DOHH2 (cell line): ENCODE results near the gene LRMDA.

Source experiments
- H3F3A ChIP-seq: fragments of 200-600 bp; sonication (generic), shearing (Covaris generic); 2 replicates; pipeline ENCODE4 v1.6.0; 2016; ENCODE audit warnings: antibody characterized with exemption, mild to moderate bottlenecking; ENCODE audit not compliant: control insufficient read depth, insufficient read depth
- H3K27ac ChIP-seq: fragments of 200-600 bp; sonication (generic); 2 replicates; pipeline ENCODE4 v1.5.1; 2014; ENCODE audit warnings: low read depth, mild to moderate bottlenecking, low read length, moderate library complexity
- H3K27me3 ChIP-seq: fragments of 200-600 bp; sonication (generic); 2 replicates; pipeline ENCODE4 v1.6.1; 2014; ENCODE audit warnings: mild to moderate bottlenecking, low read length, mixed read lengths; ENCODE audit not compliant: control insufficient read depth
- H3K36me3 ChIP-seq: fragments of 200-600 bp; sonication (generic); 2 replicates; pipeline ENCODE4 v1.6.1; 2014; ENCODE audit warnings: mild to moderate bottlenecking, low read length, moderate library complexity, mixed read lengths; ENCODE audit not compliant: control insufficient read depth
- H3K4me1 ChIP-seq: fragments of 200-600 bp; sonication (generic); 2 replicates; pipeline ENCODE4 v1.6.1; 2014; ENCODE audit warnings: mild to moderate bottlenecking, low read length, mixed read lengths; ENCODE audit not compliant: control insufficient read depth
- H3K4me2 ChIP-seq: fragments of 200-600 bp; sonication (generic); 2 replicates; pipeline ENCODE4 v1.6.0; 2014; ENCODE audit warnings: mild to moderate bottlenecking, low read length, moderate library complexity
- H3K4me3 ChIP-seq: fragments of 200-600 bp; sonication (generic); 2 replicates; pipeline ENCODE4 v1.5.1; 2014; ENCODE audit warnings: mild to moderate bottlenecking, low read length, mixed read lengths
- H3K79me2 ChIP-seq: fragments of 200-600 bp; sonication (generic); 2 replicates; pipeline ENCODE4 v1.6.1; 2014; ENCODE audit warnings: mild to moderate bottlenecking, low read length, mixed read lengths; ENCODE audit not compliant: control insufficient read depth
- H3K9me2 ChIP-seq: fragments of 200-600 bp; sonication (generic); replicated peaks from 2 replicates; pipeline ENCODE4 v1.6.1; 2014; ENCODE audit warnings: mild to moderate bottlenecking, low read length, mixed read lengths; ENCODE audit not compliant: control insufficient read depth
- H3K9me3 ChIP-seq: fragments of 200-600 bp; sonication (generic); 2 replicates; pipeline ENCODE4 v1.6.1; 2014; ENCODE audit warnings: antibody characterized with exemption, low read length, mixed read lengths; ENCODE audit not compliant: control insufficient read depth, insufficient read depth
- H4K20me1 ChIP-seq: fragments of 200-600 bp; sonication (generic); 2 replicates; pipeline ENCODE4 v1.6.0; 2014; ENCODE audit warnings: low read depth, mild to moderate bottlenecking, antibody characterized with exemption, low read length, moderate library complexity; ENCODE audit not compliant: control insufficient read depth, insufficient read depth
- CTCF ChIP-seq: fragments of 200-600 bp; sonication (generic); IDR thresholded peaks from one replicate; pipeline ENCODE4 v1.5.1; 2014; ENCODE audit warnings: antibody characterized with exemption, mild to moderate bottlenecking, low read depth, low read length; ENCODE audit not compliant: poor library complexity, severe bottlenecking
- EZH2phosphoT487 ChIP-seq: fragments of 200-600 bp; sonication (generic); IDR thresholded peaks from 2 replicates; pipeline ENCODE4 v1.6.1; 2017; ENCODE audit warnings: borderline replicate concordance, mild to moderate bottlenecking, antibody characterized with exemption, low read length, moderate library complexity, mixed read lengths

Gene LRMDA

GRCh38 chr10:76405922-76406321, 974.5 kb downstream of the LRMDA start:
- H3K4me3 ChIP-seq: no peak overlapping the region
- no peaks in the 10 kb centered on the region for H3F3A ChIP-seq
- H3K79me2 ChIP-seq: no peaks in the 10 kb centered on the region
- H4K20me1 ChIP-seq: no peaks in the 10 kb centered on the region
- no peaks in the 10 kb centered on the region for H3K27me3 ChIP-seq
- H3K9me2 ChIP-seq: no peaks in the 10 kb centered on the region
- no peak overlapping the region for H3K27ac ChIP-seq
- H3K4me1 ChIP-seq: no peaks in the 10 kb centered on the region
- no peak for TF ChIP-seq CTCF
- no peak for TF ChIP-seq EZH2phosphoT487
- no peak overlapping the region for H3K4me2 ChIP-seq
- H3K36me3 ChIP-seq: no peaks in the 10 kb centered on the region
- H3K9me3 ChIP-seq: no peaks in the 10 kb centered on the region

- H3K36me3 ChIP-seq: no peaks in the 10 kb centered on the region
- TF ChIP-seq CTCF (no peak), EZH2phosphoT487 (no peak)
- no peak overlapping the region for H3K4me2 ChIP-seq
Measured at GRCh38 chr10:76408646-76409045, 977.2 kb downstream of the LRMDA start.

GRCh38 chr10:76411729-76412435, 980.5 kb downstream of the LRMDA start:
- no peaks in the 10 kb centered on the region for H3K79me2 ChIP-seq
- H4K20me1 ChIP-seq: no peaks in the 10 kb centered on the region
- no peaks in the 10 kb centered on the region for H3K27me3 ChIP-seq
- no peaks in the 10 kb centered on the region; the same call in 1 of the 2 replicates for H3K9me3 ChIP-seq
- H3K4me1 ChIP-seq: no peaks in the 10 kb centered on the region
- no peaks in the 10 kb centered on the region for H3F3A ChIP-seq
- H3K9me2 ChIP-seq: no peaks in the 10 kb centered on the region
- H3K4me2 ChIP-seq: no peak overlapping the region
- TF ChIP-seq EZH2phosphoT487 (no peak), CTCF (no peak)
- no peak overlapping the region for H3K4me3 ChIP-seq
- H3K36me3 ChIP-seq: no peaks in the 10 kb centered on the region
- H3K27ac ChIP-seq: no peak overlapping the region

More at GRCh38 chr10:76408646-76409045, 977.2 kb downstream of the LRMDA start:
- Histone ChIP-seq H4K20me1 (no peaks in the 10 kb centered on the region), H3K27me3 (no peaks in the 10 kb centered on the region), H3K4me3 (no peak overlapping the region), H3K4me1 (no peaks in the 10 kb centered on the region), H3F3A (no peaks in the 10 kb centered on the region), H3K9me2 (no peaks in the 10 kb centered on the region), H3K9me3 (no peaks in the 10 kb centered on the region; the same call in 1 of the 2 replicates), H3K79me2 (no peaks in the 10 kb centered on the region), H3K27ac (no peak overlapping the region)
